Suppressor macrophage treated with lipopolysaccharide for 4 hours (primary cell): ENCODE results near the gene PLCE1.

Experiments used
- DNase-seq: peaks from one replicate; pipeline ENCODE4 v3.0.0-alpha.2; 2020

The PLCE1 gene

GRCh38 chr10:93995182-93995581 is 1.5 kb downstream of the PLCE1 start:
- no peak for DNase-seq

GRCh38 chr10:93995598-93996271 is 2.0 kb downstream of the PLCE1 start:
- no peak for DNase-seq

- DNase-seq: no peak
These were observed 2.8 kb downstream of the PLCE1 start for GRCh38 chr10:93996551-93996950.

GRCh38 chr10:93997546-93997945 is 3.8 kb downstream of the PLCE1 start:
- DNase-seq: no peak

GRCh38 chr10:93999401-93999851 is 5.7 kb downstream of the PLCE1 start:
- no peak for DNase-seq

- no peak for DNase-seq
These were observed 7.1 kb downstream of the PLCE1 start for GRCh38 chr10:94000638-94001415.

GRCh38 chr10:94001416-94001810 is 7.7 kb downstream of the PLCE1 start:
- DNase-seq: no peak

GRCh38 chr10:94002156-94002555 is 8.4 kb downstream of the PLCE1 start:
- no peak for DNase-seq

- DNase-seq: no peak
These were observed 9.8 kb downstream of the PLCE1 start for GRCh38 chr10:94003488-94003887.

- no peak for DNase-seq
These were observed 11.3 kb downstream of the PLCE1 start for GRCh38 chr10:94005050-94005449.

GRCh38 chr10:94006591-94007550 is 13.1 kb downstream of the PLCE1 start:
- DNase-seq: no peak

- DNase-seq: no peak
These were observed 14.8 kb downstream of the PLCE1 start for GRCh38 chr10:94008526-94008925.

- DNase-seq: no peak
These were observed 16.4 kb downstream of the PLCE1 start for GRCh38 chr10:94010116-94010515.

GRCh38 chr10:94010886-94011285 is 17.2 kb downstream of the PLCE1 start:
- no peak for DNase-seq

- no peak for DNase-seq
These were observed 17.6 kb downstream of the PLCE1 start for GRCh38 chr10:94011296-94011695.

- no peak for DNase-seq
These were observed 19.1 kb downstream of the PLCE1 start for GRCh38 chr10:94012834-94013233.

GRCh38 chr10:94013331-94013760 is 19.6 kb downstream of the PLCE1 start:
- DNase-seq: no peak

- no peak for DNase-seq
These were observed 20.6 kb downstream of the PLCE1 start for GRCh38 chr10:94014304-94014703.

- no peak for DNase-seq
These were observed 23.3 kb downstream of the PLCE1 start for GRCh38 chr10:94016727-94017714.

- DNase-seq: no peak
These were observed 24.4 kb downstream of the PLCE1 start for GRCh38 chr10:94018107-94018506.

GRCh38 chr10:94023906-94024305 is 30.2 kb downstream of the PLCE1 start:
- DNase-seq: no peak

- no peak for DNase-seq
These were observed 30.7 kb downstream of the PLCE1 start for GRCh38 chr10:94024407-94024806.
